CMK (cell line): Measurements from ENCODE around the gene DDB1.

Source experiments
- DNase-seq: peaks from one replicate; pipeline ENCODE4 v3.0.0-alpha.2; 2010; ENCODE audit warnings: low read depth

The DDB1 gene

DNA sequence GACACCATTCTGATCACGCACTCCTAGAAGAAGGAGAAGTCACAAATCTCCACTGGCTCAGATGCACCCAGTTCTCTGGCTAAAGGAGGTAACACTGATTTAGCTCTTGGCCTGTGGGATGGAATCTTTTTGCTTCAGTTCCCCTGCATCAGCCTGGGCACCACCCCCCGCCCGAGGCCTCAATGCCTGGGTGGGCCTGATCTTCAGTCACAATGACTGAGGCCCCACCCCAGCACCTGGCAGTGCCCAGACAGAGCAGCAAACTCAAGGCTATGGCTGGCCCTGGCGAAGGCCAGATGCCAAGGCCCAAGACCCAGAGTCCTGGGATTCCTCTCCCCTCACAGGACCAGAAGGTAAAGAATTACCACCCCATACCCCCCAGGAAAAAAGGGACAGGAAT, 23.8 kb upstream of the DDB1 start:
- DNase-seq, result no peak

DNA sequence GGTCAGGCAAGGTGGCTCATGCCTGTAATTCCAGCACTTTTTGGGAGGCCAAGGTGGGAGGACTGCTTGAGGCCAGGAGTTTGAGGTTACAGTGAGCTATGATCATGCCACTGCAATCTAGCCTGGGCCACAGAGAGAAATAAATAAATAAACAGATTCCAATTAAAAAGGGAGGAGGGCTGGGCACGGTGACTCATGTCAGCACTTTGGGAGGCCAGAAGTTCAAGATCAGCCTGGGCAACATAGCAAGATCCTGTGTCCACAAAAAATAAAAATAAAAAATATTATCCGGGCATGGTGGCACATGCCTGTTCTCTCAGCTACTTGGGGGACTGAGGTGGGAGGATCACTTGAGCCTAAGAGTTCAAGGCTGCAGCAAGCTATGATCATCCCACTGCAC, 21.3 kb upstream of the DDB1 start:
- no peak for DNase-seq

GRCh38 chr11:61353131-61354067, 20.5 kb upstream of the DDB1 start:
- DNase-seq, result no peak

DNA sequence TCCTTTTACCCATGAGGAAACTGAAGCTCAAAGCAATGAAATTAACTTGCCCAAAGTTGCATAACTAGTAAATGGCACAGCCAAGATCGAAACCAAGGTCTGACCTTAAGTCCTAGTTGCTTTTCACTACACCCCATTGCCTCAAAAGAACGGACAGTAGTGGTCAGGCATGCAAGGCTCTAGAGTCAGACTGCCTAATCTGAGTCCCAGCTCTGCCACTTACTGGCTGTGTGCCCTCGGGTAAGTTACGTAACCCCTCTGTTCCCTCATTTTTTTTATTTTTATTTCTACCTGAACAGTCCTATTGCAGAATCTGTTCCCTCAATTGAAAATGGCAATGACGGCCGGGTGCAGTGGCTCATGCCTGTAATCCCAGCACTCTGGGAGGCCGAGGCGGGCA, 19.1 kb upstream of the DDB1 start:
- DNase-seq, result no peak

- DNase-seq, result no peak
These were observed 17.9 kb upstream of the DDB1 start for GRCh38 chr11:61350803-61351202.

DNA sequence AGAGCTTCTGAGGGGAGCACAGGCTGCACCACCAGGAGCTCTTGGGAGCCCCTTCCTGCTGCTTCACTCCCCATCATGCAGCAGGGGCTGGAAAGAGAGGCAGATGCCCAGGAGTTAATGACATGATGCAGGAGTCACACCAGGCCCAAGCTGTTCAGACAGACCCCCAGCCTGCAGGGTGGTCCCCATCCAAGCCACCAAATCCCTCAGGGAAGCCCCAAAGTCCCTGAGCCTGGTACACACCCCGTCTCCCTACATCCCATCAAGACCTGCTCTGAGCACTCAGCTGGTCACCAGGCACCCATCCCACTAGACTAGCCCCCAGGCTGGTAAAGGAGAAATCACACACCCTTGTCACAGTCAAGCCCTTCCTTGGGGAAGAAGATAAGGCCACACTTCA, 17.4 kb upstream of the DDB1 start:
- no peak for DNase-seq

- no peak for DNase-seq
These were observed 17.0 kb upstream of the DDB1 start for GRCh38 chr11:61349916-61350315.

DNA sequence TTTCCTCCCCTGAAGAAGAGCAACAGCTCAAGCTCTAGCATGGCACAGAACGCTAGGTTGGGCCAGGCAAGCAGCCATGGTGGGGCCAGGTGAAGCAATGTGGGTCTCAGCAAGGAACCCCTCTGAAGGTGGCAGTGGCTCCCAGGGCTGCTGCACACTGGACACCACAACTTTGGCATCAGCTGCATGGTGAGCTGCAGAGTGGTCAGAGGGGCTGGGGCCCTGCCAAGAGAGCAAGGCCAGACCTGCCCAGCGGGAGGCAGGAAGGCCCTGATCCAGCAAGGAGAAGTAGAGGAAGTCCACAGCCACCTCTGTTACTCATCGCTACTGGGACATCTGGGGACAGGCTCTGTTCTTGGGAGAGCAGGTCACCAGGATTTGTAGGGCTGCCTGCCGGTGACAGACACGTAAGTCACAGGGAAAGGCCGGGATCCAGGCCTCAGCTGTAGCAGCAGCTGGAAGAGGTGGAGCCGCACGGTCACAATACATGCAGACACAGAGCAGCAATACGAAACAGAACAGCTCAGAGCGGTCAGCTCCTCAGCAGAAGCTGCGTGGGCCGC, 16.4 kb upstream of the DDB1 start:
- DNase-seq, result no peak

DNA sequence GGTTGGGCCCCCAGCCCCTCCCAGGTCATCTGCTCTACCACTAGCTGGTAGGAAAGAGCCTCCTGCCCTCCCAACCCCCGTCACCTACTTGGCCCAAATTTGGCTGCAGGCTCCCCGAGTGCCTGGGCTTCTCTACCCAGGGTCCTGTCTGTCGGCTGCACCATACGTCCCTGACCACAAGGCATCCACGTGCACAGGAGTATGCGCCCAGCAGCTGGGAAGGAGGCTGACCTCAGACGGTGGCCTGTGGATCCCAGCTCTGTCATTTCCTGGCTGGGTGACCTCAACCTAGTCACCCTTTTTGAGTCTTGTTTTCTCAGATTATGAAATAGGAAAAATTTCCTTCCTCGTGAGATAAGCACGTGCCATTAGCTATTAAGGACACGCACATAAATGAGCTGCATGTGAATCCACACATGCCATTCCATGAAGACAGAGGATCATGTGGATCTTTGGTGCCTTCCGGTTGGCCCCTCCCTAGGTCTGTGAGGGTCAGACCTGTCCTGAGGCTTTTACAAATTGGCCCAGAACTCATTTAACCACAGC, 15.1 kb upstream of the DDB1 start:
- DNase-seq, result no peak

- no peak for DNase-seq
These were observed 13.3 kb upstream of the DDB1 start for GRCh38 chr11:61345954-61346843.

DNA sequence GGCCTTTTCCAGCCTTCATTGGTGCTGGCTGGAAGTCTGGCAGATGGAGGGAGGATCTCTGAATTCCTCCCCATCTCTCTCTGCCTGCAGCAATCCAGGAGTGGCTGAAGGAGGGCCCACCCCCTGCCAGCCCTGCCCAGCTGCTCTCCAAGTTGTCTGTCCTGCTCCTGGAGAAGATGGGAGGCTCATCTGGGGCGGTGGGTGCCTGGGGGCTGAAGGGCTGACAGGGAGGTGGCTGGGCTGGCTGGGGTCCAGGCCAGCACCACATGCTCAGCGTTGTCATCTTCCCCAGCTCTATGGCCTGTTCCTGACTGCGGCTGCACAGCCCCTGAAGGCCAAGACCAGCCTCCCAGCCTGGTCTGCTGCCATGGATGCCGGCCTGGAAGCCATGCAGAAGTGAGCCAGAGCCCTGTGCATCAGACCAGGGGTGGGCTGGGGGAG, 12.3 kb upstream of the DDB1 start:
- DNase-seq, result no peak

DNA sequence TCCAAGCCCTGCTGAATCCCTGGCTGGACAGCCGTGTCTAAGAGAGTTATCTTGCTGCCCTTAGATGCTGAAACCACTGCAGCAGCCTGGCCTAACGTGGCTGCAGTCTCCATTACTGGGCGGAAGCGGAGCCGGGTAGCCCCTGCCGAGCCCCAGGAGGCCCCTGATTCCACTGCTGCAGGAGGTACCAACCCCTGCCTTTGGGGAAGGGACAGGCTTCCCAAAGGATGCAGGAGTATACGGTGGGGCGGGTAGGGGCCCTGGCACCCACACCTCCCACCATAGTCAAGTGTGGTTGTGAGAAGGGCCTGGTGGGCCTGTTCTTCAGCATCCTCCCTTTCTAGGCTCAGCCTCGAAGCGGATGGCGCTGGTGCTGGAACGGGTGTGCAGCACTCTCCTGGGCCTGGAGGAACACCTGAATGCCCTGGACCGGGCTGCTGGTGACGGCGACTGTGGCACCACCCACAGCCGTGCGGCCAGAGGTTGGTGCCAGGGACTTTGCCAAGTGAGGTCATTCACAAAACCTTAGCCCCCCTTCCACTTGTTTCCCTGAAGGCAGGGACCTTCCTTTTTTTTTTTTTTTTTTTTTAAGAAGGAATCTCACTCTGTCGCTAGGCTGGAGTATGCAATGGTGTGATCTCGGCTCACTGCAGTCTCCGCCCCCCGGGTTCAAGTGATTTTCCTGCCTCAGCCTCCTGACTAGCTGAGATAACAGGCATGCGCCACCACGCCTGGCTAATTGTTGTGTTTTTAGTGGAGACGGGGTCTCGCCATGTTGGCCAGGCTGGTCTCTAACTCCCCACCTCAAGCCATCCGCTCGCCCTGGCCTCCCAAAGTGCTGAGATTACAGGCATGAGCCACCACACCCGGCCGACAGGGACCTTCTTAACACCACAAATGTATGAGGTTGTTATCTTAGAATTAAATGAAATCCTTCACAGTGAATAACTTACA, 11.2 kb upstream of the DDB1 start:
- no peak for DNase-seq

- DNase-seq, result no peak
These were observed 9.4 kb upstream of the DDB1 start for GRCh38 chr11:61342207-61342803.

GRCh38 chr11:61341706-61342105, 8.8 kb upstream of the DDB1 start:
- no peak for DNase-seq

DNA sequence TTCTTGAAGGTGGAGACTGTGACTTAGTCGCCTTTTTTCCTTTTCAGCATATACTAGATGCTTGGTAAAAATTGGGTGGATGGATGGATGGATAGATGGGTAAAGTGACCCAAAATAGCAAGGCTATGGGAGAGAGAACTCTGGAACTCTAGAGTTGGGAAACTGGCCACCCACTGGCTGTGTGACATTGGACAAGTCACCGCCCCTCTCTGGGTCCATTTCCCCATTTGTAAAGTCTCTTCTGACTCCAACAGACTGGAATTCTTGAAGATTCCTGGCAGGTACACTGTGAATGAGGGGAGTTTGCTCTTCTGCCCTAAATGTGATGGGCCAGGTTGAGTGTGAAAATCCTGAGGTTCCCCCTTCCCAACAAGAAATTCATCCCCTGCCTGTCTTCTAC, 8.1 kb upstream of the DDB1 start:
- DNase-seq, result no peak

DNA sequence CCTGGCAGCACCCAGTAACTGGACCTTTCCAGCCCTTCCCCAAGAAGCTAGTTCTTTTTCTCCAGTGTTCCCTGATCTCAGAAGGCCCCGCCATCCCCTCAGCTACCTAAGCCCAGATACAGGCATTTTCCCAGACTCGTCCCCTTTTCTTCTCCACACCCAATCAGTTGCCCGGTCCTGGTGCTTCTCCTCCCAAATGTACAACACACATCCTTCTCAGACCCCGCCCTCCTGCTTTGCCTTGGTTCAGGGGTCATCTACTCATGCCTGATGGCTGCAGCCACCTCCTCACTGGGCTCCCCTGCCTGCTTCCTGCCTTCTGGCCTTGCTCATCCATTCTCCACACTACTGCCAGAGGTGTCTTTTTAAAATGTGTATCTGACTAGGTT, 6.6 kb upstream of the DDB1 start:
- no peak for DNase-seq

DNA sequence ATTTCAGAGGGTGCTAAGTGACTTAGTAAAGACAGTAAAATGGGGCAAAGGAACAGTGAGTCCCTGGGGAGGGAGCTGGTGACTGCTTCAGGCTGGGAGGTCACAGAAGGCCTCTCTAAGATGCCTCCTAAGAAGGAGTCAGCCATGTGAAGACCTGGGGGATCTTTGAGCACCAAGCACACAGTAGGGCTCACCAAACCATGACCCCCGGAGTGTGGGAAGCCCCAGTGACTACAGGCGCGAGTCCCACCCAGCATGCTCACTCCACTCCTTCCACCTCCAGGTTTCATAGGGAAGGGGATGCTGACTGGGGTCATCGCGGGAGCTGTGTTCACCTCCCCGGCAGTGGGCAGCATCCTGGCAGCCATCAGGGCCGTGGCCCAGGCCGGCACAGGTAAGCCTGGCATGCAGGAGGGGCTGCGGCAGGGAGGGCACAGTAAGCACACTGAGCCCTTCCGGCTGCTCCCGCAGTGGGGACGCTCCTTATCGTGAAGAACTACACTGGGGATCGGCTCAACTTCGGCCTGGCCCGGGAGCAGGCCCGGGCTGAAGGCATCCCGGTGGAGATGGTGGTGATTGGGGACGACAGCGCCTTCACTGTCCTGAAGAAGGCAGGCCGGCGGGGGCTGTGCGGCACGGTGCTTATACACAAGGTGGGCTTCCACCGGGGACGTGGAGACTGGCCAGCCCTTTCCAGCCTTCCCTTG, 6.0 kb upstream of the DDB1 start:
- DNase-seq, result no peak

DNA sequence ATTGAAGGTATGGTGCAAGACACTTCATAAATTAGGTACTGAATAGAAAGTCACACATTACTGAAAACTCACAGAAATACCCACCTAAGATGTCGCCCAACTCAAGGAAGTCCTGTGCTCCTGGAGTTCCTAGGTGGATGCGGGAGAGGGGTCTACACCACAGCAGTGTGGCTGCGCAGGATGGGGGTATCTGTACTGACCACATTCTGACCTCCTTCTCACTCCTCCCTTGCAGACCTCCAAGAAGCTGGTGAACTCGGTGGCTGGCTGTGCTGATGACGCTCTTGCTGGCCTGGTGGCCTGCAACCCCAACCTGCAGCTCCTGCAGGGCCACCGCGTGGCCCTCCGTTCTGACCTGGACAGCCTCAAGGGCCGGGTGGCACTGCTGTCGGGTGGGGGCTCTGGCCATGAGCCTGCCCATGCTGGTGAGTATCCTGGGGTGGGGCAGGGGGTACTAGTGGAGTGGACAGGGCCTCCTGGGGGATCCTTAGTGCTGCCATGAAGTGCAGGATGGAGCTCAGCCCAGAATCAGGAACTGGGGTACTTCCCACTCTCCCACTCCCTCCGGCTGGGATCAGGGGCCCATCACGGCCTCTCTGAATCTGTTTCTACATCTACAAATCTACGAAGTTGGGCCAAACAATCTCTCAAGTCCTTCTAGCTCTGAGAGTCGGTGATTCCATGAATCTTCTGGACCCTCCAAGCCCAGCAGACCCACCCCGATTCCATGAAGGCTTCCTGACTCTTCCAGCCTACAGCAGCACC, 5.0 kb upstream of the DDB1 start:
- no peak for DNase-seq

DNA sequence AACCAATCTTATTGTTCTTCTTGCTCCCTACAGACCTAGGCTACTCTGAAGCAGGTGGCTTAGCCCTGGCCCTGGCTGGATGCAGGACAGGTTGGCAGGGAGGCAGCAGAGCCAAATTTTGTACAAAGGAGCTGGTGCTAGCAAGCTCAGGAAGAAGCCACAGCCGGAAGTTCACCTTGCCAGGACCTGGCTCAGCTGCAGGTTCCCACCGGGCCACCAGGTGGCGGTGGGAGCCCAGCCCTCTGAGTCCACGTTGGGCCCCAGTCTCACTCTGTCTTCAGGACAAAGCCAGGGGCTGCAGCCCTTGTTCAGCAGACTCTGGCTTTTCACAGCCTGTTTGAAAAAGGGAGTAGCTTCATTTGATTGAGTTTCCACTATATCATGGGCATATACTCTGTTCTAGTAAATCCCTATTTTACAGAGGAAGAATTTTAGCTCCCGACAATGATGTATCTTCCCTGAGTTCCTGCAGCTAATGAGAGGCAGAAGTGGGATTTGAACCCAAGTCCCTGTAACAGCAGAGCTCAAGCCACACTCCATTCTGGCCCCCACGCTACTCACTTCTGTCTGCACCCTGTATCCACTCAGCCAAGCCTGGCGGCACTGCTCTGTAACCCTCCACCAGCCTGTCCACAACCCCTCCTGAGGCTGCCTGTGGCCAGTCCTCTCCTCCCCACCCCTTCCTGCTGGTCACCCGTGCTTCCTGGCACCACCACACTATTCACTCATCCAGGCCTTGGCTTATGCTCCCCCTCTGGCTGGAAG, 3.4 kb upstream of the DDB1 start:
- DNase-seq, result peak; percentile 57
